H1 (cell line): ENCODE data around the gene PLIN1. TPM values are rescaled to one million over a fixed set of nuclear protein-coding genes. Genes with fewer than 3 reads are reported as not detected.

ENCODE experiments used
- GABPA ChIP-seq: IDR thresholded peaks from 2 replicates; pipeline ENCODE4 v1.6.1; 2011; ENCODE audit warnings: mild to moderate bottlenecking, low read length, moderate library complexity, borderline replicate concordance; ENCODE audit not compliant: insufficient read depth
- HDAC2 ChIP-seq, 2 experiments: fragments of 300-600 bp in 1 of 2; sonication (generic) in 1 of 2; IDR thresholded peaks; 2 replicates each; pipeline ENCODE4 v1.6.1; 2011 to 2012; ENCODE audit warnings: low read depth in 2 of 2, low read length in 2 of 2, mild to moderate bottlenecking in 2 of 2, moderate library complexity in 2 of 2, borderline replicate concordance in 1 of 2, inconsistent platforms in 1 of 2
- PHF8 ChIP-seq: fragments of 200-600 bp; sonication (generic); conservative IDR thresholded peaks from 2 replicates; pipeline ENCODE4 v1.7.1; 2012; ENCODE audit warnings: low read depth, mild to moderate bottlenecking, inconsistent platforms, low read length, moderate library complexity
- RFX5 ChIP-seq: IDR thresholded peaks from 2 replicates; pipeline ENCODE4 v1.6.1; 2011; ENCODE audit warnings: low read depth, low read length, improper control_type of control experiment, borderline replicate concordance
- SAP30 ChIP-seq: fragments of 300-600 bp; sonication (generic); IDR thresholded peaks from 2 replicates; pipeline ENCODE4 v1.7.1; 2012; ENCODE audit warnings: low read length, moderate library complexity, mild to moderate bottlenecking, inconsistent platforms; ENCODE audit not compliant: insufficient read depth, insufficient replicate concordance
- SRF ChIP-seq: IDR thresholded peaks from 2 replicates; pipeline ENCODE4 v1.6.1; 2011; ENCODE audit warnings: mild to moderate bottlenecking, low read depth, low read length, moderate library complexity
- TEAD4 ChIP-seq: IDR thresholded peaks from 2 replicates; pipeline ENCODE4 v1.6.1; 2012; ENCODE audit warnings: low read depth, low read length, inconsistent platforms, mixed read lengths
- USF2 ChIP-seq: IDR thresholded peaks from 2 replicates; pipeline ENCODE4 v1.6.1; 2011; ENCODE audit warnings: low read length, improper control_type of control experiment
- polyA plus RNA-seq, 7 experiments: library from polyadenylated mRNA; depleted of rRNA in 3 of 7; stranded (reverse) in 5 of 7; unstranded in 2 of 7; fragments of >200 nt in 5 of 7; fragments of 200-250 nt in 2 of 7; gene quantifications; 1 replicate in 5 of 7; 2 replicates in 1 of 7; 4 replicates in 1 of 7; pipeline versions ENCODE4 v1.2.1 to v1.2.3, GENCODE V29; 2011 to 2013; ENCODE audit warnings: missing spikeins in 2 of 7, mixed read lengths in 2 of 7
- total RNA-seq: library from RNA; stranded (reverse); fragmentation: NEBNext Ultra II Directional; extraction: Animal tissue kit (Norgen Biotek cat#: 25700); gene quantifications from 2 replicates; pipeline ENCODE4 v1.2.1, GENCODE V29; 2021

Gene PLIN1
- total and polyA plus RNA-seq, 2 of the 8 experiments (the other 6 are each of a cell fraction or from before 2014, with no cell fraction given), result 0.33 TPM; not detected in 1

GRCh38 chr15:89665449-89666181, 13.6 kb downstream of the PLIN1 start (continued):
- no peak for TF ChIP-seq USF2
- TF ChIP-seq PHF8, result 0 out of 2 replicates have a peak, but pooled peaks have one; percentile 32
- TF ChIP-seq HDAC2 (IDR thresholded peaks at IDR 0.05; ENCODE audit: borderline replicate concordance in 1 of 2, low read depth in 2 of 2, low read length in 2 of 2), result no peak
- 0 out of 2 replicates have a peak, but pooled peaks have one; percentile 33 for TF ChIP-seq GABPA
- TF ChIP-seq SRF, result no peak
- TF ChIP-seq SAP30, result no peak
- TF ChIP-seq TEAD4, result no peak
- no peak for TF ChIP-seq RFX5
